OCI-LY1 (cell line): ENCODE measurements around the gene SPTSSB.

ENCODE experiments used
- EZH2 ChIP-seq: fragments of 200-600 bp; sonication (generic), shearing (Covaris generic); IDR thresholded peaks from 2 replicates; pipeline ENCODE4 v1.8.0; 2017; ENCODE audit warnings: borderline replicate concordance, mixed run types, mild to moderate bottlenecking, antibody characterized with exemption, low read length, moderate library complexity, mixed read lengths
- TF ChIP-seq, protein P1 (sequence below): fragments of 200-600 bp; sonication (generic), shearing (Covaris generic); IDR thresholded peaks from 2 replicates; pipeline ENCODE4 v1.5.1; 2017; ENCODE audit warnings: mild to moderate bottlenecking, antibody characterized with exemption, low read length, moderate library complexity, mixed read lengths

DNA sequence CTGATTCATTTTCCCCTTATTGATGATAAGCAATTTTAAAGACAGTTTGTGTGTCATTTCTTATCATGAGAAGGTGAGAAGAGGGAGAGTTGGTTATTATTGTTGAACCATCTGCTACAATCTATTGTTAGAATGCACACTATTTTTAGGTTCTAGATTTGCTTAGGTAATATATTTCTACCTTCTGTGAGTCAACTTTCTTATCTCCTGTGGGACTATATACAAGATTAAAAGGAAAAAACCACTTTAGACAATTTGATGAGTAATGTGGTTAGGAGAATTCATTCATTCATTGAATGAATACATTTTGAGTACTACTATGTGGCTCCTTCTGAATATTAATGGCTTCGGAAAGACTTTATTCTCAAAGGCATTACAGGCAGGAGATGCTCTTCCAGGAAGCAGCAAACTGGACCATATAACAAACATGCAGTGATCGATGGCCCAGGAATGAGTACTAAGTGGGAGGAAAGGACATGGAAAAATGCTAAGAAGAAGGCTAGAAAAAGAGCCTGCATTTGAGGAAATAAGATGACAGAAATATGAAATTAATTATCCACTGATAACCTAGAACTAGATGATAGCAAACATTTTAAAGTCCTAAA, 22.4 kb downstream of the SPTSSB start:
- TF ChIP-seq, protein P1, sequence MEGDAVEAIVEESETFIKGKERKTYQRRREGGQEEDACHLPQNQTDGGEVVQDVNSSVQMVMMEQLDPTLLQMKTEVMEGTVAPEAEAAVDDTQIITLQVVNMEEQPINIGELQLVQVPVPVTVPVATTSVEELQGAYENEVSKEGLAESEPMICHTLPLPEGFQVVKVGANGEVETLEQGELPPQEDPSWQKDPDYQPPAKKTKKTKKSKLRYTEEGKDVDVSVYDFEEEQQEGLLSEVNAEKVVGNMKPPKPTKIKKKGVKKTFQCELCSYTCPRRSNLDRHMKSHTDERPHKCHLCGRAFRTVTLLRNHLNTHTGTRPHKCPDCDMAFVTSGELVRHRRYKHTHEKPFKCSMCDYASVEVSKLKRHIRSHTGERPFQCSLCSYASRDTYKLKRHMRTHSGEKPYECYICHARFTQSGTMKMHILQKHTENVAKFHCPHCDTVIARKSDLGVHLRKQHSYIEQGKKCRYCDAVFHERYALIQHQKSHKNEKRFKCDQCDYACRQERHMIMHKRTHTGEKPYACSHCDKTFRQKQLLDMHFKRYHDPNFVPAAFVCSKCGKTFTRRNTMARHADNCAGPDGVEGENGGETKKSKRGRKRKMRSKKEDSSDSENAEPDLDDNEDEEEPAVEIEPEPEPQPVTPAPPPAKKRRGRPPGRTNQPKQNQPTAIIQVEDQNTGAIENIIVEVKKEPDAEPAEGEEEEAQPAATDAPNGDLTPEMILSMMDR: no peak
- TF ChIP-seq EZH2: no peak
